Pulmonary artery endothelial cell (primary cell): ENCODE measurements around the gene MED25. TPM values are rescaled to one million over a fixed set of nuclear protein-coding genes. Genes with fewer than 3 reads are reported as not detected.
"Not testable (repeated sequence)": the region's sequence is repeated elsewhere in the genome, so short reads cannot be mapped to it uniquely, and the experiment has no call there.

Experiments
- DNase-seq: peaks from one replicate; pipeline ENCODE4 v3.0.0-alpha.2; 2011; ENCODE audit warnings: low read depth, low spot score
- total RNA-seq: library from RNA; depleted of rRNA; stranded (reverse); fragments of >200 nt; gene quantifications from 2 replicates; pipeline ENCODE4 v1.2.3, GENCODE V29; 2014

Gene MED25
- total RNA-seq, 1 donor from 2014 or later = 13.8 TPM

DNA sequence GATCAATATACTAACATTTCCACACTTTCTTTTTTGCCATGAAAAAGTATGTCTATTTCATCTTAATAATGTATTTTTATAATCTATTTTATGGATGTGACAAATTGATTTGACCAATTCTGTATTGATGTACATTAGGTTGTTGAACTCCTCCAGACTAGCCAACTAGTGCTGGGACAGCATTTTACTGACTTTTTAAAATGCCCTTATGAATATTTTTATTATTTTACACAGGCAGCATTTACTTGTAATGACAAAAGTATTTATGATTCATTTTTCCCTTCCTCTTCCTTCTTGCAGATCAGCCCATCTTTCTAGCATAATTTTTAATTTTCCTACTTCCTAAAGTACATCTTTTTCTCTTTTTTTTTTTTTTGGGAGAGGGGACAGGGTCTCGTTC is 4.1 kb upstream of the MED25 start:
- no peak for DNase-seq

DNA sequence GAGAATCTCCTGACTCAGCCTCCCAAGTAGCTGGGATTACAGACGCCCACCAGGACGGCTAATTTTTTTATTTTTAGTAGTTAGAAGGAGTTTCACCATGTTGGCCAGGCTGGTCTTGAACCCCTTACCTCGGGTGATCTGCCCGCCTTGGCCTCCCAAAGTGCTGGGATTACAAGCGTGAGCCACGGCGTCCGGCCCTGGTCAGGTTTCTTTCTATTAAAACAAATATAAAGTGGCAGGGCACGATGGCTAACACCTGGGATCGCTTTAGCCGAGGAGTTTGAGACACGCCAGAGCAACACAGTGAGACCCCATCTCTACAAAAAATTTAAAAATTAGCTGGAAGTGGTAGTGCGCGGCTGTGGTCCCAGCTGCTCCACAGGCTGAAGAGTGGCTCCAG is 1.5 kb upstream of the MED25 start:
- DNase-seq = no peak

DNA sequence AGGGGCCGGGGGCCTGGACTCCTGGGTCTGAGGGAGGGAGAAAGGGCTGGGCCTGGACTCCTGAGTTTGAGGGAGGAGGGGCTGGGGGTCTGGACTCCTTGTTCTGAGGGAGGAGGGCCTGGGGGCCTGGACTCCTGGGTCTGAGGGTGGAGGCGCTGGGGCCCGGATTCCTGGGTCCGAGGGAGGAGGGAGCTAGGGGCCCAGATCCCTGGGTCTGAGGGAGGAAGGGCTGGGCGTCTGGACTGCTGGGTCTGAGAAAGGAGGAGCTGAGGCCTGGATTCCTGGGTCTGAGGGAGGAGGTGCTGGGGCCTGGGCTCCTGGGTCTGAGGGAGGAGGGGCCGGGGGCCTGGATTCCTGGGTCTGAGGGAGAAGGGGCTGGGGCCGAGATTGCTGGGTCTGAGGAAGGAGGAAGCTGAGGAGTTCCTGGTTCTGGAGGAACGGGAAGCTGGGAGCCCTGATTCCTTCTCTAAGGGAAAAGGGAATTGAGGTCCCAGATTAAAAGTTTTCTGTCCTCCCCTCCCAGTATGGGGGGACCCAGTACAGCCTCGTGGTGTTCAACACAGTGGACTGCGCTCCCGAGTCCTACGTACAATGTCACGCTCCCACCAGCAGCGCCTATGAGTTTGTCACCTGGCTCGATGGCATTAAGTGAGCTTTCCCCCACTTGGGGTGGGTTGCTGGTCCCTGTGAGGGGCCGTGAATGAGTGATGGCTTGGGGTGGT is 721 bp downstream of the MED25 start:
- DNase-seq = no peak

DNA sequence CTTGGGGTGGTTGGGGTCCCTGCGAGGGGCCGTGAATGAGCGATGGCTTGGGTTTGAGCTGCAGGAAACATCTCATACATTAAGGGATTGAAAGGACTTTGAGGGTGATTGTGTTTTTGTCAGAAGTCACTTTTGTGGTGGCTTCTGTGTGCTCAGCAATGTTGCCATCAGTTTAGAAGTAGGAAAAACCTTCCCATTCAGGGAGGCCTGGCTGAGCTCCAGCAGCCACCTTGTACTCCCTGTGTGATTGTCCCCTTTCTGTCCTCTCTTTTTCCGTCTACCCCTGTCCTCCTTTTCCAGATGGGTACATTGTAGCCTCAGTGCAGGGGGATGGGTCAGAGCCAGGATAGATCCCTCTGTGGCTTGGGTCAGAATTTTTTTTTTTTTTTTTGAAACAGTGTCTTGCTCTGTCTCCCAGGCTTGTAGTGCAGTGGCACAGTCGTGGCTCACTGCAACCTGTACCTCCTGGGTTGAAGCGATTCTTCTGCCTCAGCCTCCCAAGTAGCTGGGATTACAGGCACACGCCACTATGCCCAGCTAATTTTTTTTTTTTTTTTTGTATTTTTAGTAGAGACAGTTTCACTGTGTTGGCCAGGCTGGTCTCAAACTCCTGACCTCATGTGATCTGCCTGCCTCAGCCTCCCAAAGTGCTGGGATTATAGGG is 1.5 kb downstream of the MED25 start:
- not testable (repeated sequence) for DNase-seq

DNA sequence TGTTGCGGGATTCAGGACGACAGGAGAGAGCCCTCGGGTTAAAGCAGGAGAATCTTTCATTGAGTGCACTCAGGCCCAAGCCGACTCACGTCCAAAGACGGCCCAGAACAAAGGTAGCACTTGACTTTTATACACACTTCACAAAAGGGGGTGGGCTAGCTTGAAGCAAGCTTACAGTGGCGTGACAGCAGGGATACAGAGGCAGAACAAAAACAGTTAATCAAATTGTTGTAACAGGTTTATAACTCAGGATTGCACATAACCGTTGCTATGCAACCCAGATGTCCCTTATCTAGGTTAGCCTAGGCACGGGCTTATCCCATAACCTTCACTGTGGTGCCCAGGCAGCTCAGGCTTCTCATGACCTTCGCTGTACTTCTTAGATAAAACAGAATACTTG is 2.0 kb downstream of the MED25 start:
- no peak for DNase-seq

DNA sequence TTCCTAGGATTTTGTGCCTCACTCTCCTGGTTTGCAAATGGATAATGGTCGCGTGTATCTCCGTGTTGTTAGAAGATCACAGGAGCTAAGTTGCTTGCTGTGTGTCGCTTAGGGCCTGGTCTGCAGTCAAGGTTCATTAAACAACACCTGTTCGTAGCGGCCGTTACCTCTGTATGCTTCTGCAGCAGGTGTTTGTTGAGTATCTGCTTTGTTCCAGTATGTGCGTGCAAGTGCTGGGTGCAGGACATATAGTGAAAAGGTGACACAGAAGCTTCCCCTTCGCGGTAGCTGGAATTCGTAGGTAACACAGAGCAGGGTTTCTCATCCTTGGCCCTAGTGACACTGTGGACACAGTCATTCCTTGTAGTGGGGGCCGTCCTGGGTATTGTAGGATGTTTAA is 5.4 kb downstream of the MED25 start:
- DNase-seq = no peak

DNA sequence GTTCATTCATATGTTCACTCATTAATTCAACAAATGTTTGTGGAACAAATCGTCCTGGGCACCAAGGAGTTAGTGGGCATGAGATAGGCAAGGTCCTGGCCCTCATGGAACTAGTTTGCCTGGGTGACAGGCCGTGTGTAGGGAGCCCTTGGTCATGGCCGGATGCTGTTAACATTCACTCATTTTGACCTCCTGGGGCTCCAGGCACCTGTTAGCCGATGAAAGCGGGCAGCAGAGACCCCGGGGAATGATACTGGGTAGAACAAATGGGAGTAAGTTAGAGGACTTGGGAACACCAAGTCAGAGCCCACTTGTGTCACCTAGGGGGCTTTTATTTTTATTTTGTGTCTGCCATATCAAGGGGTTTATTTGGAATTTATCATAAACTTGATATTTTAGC is 6.6 kb downstream of the MED25 start:
- no peak for DNase-seq

DNA sequence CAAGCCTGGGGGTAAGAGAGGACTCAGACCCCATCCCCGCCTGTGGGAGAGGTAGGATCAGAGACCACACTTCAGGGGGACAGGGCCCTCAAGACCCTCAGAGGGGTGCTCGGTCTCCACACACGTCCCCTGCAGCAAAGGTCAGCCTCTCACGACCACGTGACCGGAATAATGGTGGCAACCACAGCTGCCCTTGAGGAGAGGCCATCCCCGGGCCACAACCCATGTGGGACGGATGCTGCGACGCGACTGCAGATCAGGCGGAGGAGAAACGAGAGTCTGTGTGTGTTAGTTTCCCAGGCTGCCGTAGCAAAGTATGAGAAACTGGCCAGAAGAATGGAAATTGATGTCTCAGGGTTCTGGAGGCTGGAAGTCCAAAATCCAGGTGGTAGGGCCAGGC is 8.9 kb downstream of the MED25 start:
- DNase-seq = no peak

DNA sequence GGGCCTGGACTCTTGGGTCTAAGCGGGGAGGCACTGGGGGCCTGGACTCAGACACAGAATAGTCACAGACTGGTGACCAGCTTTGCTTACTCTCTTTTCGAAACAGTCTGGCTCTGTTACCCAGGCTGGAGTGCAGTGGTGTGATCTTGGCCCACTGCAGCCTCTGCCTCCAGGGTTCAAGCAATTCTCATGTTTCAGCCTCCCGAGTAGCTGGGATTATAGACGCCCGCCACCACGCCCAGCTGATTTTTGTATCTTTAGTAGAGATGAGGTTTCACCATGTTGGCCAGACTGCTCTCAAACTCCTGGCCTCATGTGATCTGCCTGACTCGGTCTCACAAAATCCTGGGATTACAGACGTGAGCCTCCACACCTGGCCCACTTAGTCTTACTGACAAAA is 11.1 kb downstream of the MED25 start:
- DNase-seq = no peak

DNA sequence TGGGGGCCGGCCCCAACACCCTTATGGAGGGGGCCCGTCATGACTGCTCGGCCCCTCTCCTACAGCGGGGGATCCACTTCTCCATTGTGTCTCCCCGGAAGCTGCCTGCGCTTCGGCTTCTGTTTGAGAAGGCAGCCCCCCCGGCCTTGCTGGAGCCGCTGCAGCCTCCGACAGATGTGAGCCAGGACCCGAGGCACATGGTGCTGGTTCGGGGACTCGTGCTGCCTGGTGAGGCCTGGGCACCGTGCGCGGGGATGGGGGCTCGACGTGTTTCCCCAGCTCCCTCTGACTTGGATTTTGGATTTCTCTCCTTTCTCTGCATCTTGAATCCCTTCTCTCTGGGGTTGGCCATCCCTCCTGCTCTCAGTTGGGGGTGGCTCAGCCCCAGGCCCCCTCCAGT is 11.6 kb downstream of the MED25 start:
- DNase-seq = no peak

DNA sequence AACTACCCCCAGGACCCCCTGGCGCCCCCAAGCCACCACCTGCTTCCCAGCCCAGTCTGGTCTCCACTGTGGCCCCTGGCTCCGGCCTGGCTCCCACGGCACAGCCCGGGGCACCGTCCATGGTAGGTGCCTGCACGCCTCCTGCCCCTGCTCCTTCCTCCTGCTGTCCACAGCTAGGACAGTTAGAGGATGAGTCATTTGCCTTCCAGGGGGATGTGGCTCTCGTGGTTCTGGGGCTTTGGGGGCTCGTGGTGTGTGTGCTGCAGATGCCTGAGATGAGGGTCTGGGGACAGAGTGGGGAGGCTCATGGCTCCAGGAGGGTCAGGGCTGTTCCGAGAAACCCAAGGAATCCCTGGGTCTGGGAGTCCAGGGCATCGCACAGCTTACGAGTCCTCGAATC is 12.7 kb downstream of the MED25 start:
- DNase-seq = no peak

DNA sequence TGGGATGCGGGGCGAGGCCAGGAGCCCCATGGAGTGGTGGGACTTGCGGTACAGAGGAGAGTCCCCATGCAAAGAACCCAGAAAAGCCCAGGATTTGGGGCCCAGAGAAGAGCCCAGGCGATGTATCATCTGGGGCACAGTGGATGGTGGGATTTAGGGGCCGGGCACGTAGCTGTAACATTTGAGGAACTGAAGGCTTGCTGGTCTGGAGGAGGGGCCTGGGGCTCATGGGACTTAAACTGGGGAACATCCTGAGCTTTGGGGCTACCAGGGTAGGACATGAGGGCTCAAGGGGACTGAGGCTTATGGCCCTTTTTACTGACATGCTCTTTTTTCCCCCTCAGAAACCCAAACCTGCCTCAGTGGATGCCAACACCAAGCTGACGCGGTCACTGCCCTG is 13.5 kb downstream of the MED25 start:
- DNase-seq = no peak

DNA sequence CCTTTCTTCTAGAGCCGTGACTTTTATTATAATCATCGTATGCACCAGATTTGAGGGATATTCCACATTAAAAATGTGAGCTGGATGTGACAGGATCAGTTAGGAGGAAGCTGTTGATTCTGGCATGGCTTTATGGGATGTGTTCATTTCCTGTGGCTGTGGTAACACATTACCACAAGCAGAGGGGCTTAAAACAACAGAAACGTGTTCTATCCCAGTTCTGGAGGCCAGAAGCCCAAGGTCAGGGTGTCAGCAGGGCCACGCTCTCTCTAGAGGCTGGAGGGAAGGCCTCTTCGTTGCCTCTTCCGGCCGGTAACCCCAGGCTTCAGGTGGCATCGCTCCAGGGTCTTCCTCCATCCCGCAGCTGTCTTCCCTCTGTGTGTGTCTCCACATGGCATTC is 14.5 kb downstream of the MED25 start:
- no peak for DNase-seq

DNA sequence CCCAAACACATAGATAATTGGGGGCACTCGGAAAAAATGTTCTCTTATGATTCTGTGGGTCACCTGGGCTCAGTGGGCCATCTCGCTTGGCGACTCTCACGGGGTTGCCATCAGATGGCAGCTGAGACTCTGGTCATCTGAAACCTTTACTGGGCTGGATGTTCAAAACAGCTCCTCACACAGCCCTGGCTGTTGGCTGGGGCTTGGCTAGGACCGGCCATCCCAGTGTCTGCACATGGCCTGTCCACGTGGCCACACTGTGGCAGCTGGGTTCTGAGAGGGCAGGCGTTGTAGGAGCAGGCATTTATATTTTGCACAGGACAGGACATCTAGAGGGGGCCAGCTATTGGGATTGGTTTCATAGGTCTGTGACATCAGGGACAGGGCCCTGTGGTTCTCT is 15.5 kb downstream of the MED25 start:
- no peak for DNase-seq

DNA sequence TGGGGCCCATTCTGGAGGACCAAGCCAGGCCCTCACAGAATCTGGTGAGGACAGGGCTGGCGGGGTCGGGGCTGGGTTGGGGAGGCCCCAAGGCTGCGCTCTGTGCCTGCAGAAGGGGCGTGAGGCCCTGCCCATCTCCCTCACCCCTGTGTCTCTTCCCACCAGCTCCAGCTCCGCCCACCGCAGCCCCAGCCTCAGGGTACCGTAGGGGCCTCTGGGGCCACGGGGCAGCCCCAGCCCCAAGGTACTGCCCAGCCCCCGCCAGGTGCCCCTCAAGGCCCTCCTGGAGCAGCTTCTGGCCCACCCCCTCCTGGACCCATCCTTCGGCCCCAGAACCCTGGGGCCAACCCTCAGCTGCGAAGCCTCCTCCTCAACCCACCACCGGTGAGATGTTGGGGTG is 17.5 kb downstream of the MED25 start:
- no peak for DNase-seq

DNA sequence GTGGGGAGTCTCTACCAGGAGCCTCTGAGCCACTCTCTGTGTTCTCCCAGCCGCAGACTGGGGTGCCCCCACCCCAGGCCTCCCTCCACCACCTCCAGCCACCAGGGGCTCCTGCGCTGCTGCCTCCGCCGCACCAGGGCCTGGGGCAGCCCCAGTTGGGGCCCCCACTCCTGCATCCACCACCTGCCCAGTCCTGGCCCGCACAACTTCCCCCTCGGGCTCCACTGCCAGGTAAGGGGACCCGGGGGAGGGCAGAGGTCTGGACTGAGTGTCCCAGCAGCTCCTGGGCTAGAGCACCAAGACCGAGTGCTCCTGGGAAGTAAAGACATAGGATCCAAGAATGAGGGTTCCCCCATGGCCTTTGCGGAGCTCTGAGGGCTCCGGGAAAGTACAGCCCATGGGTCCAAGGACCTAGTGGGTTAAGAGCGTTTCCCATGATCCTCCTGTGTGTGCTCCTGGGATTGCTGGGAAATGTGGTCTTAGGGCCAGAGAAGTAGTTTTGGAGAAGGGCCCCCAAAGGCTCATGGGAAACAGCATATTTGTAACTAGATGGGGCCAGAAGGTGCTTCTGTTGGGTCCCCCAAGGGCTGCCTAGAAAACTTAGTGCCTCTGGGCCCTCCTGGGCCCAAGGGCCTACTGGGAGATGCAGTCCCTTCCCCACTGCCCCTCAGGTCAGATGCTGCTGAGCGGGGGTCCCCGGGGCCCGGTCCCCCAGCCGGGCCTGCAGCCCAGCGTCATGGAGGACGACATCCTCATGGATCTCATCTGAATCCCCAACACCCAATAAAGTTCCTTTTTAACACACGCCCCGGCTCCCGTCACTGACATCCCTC is 18.3 kb downstream of the MED25 start:
- DNase-seq = no peak

DNA sequence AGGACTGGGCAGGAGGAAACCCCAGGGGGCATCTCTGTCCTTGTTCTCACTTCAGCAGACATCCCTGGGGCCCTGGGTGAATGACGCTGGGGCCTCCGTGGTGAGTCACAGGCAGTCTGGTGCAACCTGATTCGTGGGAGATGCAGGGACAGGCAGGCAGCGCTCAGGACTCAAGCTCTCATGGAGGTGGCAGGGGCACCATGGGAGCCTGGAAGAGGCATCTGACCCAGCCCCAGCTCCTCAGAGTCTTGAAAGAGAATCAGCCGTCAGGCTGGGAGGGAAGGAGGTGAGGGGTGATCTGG is 18.9 kb downstream of the MED25 start:
- no peak for DNase-seq

DNA sequence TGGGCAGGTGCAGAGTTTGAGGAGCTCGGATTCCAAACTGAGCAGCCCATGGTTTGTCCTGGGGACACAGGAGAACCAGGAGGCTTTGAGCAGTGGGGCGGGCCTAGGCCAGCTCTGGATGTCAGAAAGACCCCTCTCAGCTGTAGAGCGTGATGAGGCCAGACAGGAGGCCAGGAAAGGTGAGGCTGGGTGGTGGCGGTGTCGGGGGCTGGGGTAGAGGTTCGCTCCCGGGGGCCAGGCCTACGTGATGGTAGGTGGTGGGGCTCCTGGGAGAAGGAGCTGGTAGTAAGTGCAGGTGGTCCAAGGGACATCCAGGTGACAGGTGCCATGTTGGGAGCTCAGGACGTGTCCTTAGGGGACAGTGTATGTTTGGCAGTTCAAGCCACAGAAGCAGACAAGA is 19.3 kb downstream of the MED25 start:
- no peak for DNase-seq

DNA sequence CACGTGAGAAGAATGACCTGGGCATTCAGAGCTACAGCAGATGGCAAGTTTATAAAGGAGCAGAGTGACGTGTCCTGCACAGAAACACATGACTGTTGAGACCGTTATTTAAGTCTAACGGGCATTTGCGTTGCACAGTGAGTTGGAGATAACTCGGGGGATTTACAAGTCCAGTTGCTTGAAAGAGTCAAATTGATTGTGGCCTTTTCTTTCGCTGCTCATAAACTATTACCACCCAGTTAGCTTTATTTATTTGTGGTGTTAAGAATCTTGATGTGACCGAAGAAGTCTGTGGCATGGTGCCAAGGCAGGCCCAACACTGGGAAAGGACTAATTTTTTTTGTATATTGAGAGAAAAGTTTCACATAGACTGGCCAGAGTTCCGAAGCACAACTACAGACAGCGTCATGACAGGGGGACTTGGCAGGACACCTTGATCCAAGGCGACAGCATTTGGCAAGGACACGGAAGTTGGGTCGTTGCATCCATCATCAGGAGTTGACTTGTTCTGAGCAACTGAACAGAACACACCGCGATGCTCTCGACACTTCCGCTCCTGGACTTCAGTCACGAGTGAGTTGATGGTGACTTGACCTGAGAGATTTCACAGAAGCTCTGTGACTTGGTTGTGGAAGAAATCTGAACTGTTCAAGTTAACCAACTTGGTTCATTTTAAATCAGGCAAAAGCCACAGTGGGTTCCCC is 20.9 kb downstream of the MED25 start:
- DNase-seq = no peak

DNA sequence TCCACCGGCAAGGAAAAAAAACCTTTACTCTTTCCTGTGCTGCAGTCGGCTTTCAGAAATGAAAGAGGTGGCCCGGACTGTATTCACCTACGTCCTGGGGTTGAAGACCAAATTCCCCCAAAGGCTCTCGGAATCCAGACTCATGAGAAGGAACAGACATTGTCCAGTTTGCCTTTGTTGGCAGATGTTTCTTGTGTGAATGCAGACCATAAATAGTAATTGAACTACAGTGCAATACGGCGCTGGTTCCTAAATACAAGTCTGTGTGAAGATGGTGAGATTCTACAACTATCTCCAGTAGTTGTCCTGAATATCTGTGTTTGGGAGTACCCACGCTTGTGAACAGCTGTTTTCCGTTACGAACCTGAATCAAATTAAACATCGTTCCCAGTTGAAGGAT is 21.6 kb downstream of the MED25 start:
- DNase-seq = no peak

DNA sequence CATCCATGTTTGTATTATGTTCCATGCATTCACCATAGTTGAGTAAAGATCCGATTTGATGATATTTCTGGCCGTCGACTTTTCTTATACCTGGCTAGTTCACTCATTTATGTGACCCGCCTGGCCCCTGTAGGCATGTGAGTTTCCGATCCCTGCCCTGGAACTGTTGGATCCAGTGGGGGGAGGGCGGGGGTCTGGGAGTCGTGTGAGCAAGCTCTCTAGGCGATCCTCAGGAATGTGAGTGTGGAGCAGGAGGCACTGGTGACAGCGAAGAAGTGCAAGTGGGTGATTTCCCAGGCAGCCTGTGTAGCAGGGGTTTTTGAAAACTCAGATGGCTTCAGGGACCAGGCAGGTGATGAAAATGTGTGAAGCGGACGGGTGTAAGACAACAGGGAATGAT is 22.2 kb downstream of the MED25 start:
- no peak for DNase-seq

DNA sequence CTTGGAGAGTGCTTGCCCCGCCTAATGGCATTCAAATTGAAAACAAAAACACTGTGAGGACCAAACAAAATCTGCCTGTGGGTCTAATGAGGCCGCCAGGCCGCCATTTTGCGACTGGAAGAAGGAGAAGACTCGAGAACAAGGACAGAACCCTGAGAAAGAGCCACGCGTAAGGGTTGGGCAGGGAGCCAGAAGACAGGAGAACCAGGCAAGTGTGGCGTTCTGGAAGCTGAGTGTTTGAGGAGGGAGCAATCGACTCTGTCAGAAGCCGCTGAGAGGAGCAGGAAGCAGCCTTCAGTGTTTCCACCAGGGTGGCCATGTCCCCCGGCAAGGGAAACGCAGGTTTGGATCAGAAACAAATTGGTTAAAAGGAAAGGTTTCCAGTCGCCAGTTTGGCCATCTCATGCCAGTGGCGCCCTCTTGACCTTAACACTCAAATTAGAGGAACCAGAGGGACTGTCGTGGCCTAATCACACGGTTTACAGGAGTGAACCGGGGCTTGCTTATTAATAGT is 22.7 kb downstream of the MED25 start:
- DNase-seq = no peak
